H1 (cell line): ENCODE results near the gene GHRH. TPM values are rescaled to one million over a fixed set of nuclear protein-coding genes. Genes with fewer than 3 reads are reported as not detected.

Source experiments
- CTCF ChIA-PET: fragments of 300-600 bp; sonication (Branson Sonifier 250); formaldehyde crosslinking; loops from one replicate; lab custom pipeline; 2021; ENCODE audit not compliant: partially characterized antibody; lab: Charles Lee
- POLR2A ChIA-PET: fragments of 300-600 bp; sonication (Branson Sonifier 250); formaldehyde crosslinking; loops from one replicate; lab custom pipeline; 2021; ENCODE audit warnings: inconsistent platforms; ENCODE audit not compliant: partially characterized antibody; lab: Charles Lee
- DNase-seq, 2 experiments: peaks; one replicate each; pipeline versions ENCODE4 v3.0.0 to v3.0.0-alpha.2; 2010 to 2022; ENCODE audit warnings: low spot score in 2 of 2, low read depth in 1 of 2, mixed read lengths in 1 of 2
- FAIRE-seq: peaks from 2 replicates; lab custom pipeline; 2011; peaks lifted over from hg19 to GRCh38; lab: Jason Lieb, UNC
- H2AFZ ChIP-seq: 2 replicates; pipeline ENCODE4 v1.8.1; 2012; ENCODE audit warnings: low read length, inconsistent platforms
- H2AK5ac ChIP-seq: 2 replicates; pipeline ENCODE4 v1.6.1; 2013; ENCODE audit warnings: low read depth, low read length
- H2BK120ac ChIP-seq: replicated peaks from 2 replicates; pipeline ENCODE3; 2013; ENCODE audit warnings: low read depth, low read length, inconsistent platforms
- H2BK12ac ChIP-seq: 2 replicates; pipeline ENCODE4 v1.6.1; 2013; ENCODE audit warnings: low read depth, low read length
- H2BK15ac ChIP-seq: 2 replicates; pipeline ENCODE4 v1.6.1; 2013; ENCODE audit warnings: low read length
- H2BK20ac ChIP-seq: 2 replicates; pipeline ENCODE4 v1.6.1; 2013; ENCODE audit warnings: low read length
- H2BK5ac ChIP-seq: 2 replicates; pipeline ENCODE4 v1.6.1; 2013; ENCODE audit warnings: low read depth, low read length
- H3K14ac ChIP-seq: 2 replicates; pipeline ENCODE4 v1.6.1; 2013; ENCODE audit warnings: inconsistent platforms; ENCODE audit not compliant: insufficient read length
- H3K18ac ChIP-seq: 2 replicates; pipeline ENCODE4 v1.6.1; 2013; ENCODE audit warnings: low read length; ENCODE audit errors: extremely low read depth
- H3K23ac ChIP-seq: 2 replicates; pipeline ENCODE4 v1.6.1; 2013; ENCODE audit warnings: inconsistent platforms; ENCODE audit not compliant: insufficient read length
- H3K23me2 ChIP-seq: 2 replicates; pipeline ENCODE4 v1.6.1; 2013; ENCODE audit warnings: low read depth, low read length
- H3K27ac ChIP-seq: 2 replicates; pipeline ENCODE4 v1.6.1; 2011; ENCODE audit warnings: low read depth, low read length, inconsistent platforms
- H3K27me3 ChIP-seq, 4 experiments: replicated peaks in 1 of 4; 1 replicate in 1 of 4; 2 replicates in 3 of 4; pipeline versions ENCODE4 v1.6.1 to v1.8.1; 2011 to 2013; ENCODE audit warnings: low read length in 3 of 4, mild to moderate bottlenecking in 3 of 4, inconsistent platforms in 2 of 4, mixed read lengths in 2 of 4, moderate library complexity in 1 of 4; ENCODE audit not compliant: control insufficient read depth in 3 of 4, insufficient read depth in 3 of 4; ENCODE audit errors: extremely low read depth in 1 of 4
- H3K36me3 ChIP-seq, 4 experiments: 2 replicates each; pipeline versions ENCODE4 v1.6.1 to v1.8.1; 2011 to 2013; ENCODE audit warnings: mild to moderate bottlenecking in 4 of 4, low read length in 3 of 4, moderate library complexity in 2 of 4, control low read depth in 1 of 4, inconsistent platforms in 1 of 4; ENCODE audit not compliant: insufficient read depth in 4 of 4, control insufficient read depth in 2 of 4
- H3K4ac ChIP-seq: replicated peaks from 2 replicates; pipeline ENCODE3; 2013; ENCODE audit warnings: low read length, low read depth, mixed read lengths, inconsistent platforms; ENCODE audit not compliant: insufficient read length
- H3K4me1 ChIP-seq, 4 experiments: replicated peaks in 1 of 4; 1 replicate in 1 of 4; 2 replicates in 3 of 4; pipeline versions ENCODE4 v1.6.1 to v1.8.1; 2011 to 2013; ENCODE audit warnings: low read length in 3 of 4, inconsistent platforms in 2 of 4, mixed read lengths in 1 of 4; ENCODE audit not compliant: insufficient read depth in 4 of 4, control insufficient read depth in 3 of 4
- H3K4me2 ChIP-seq, 2 experiments: 2 replicates each; pipeline versions ENCODE4 v1.6.1 to v1.8.1; 2011 to 2013; ENCODE audit warnings: low read depth in 2 of 2, low read length in 2 of 2, control low read depth in 1 of 2, inconsistent platforms in 1 of 2, mild to moderate bottlenecking in 1 of 2; ENCODE audit not compliant: insufficient read depth in 1 of 2
- H3K4me3 ChIP-seq, 4 experiments: fragments of 200-600, 300-600 bp in 1 of 4; sonication (generic), shearing (Covaris generic), sonication (Bioruptor Twin) in 1 of 4; 2 replicates each; pipeline versions ENCODE4 v1.5.1 to v1.8.1; 2011 to 2016; ENCODE audit warnings: low read length in 4 of 4, low read depth in 3 of 4, control low read depth in 2 of 4, inconsistent platforms in 2 of 4, mild to moderate bottlenecking in 2 of 4, mixed read lengths in 1 of 4, moderate library complexity in 1 of 4; ENCODE audit not compliant: insufficient read depth in 2 of 4; ENCODE audit errors: extremely low read depth in 1 of 4
- H3K56ac ChIP-seq: replicated peaks from 2 replicates; pipeline ENCODE3; 2013; ENCODE audit warnings: low read depth, mild to moderate bottlenecking, mixed read lengths, low read length, inconsistent platforms; ENCODE audit not compliant: insufficient read length
- H3K79me1 ChIP-seq: 2 replicates; pipeline ENCODE4 v1.6.1; 2013; ENCODE audit warnings: low read depth, low read length, control low read depth
- H3K79me2 ChIP-seq, 2 experiments: 2 replicates each; pipeline versions ENCODE4 v1.6.1 to v1.8.1; 2012 to 2013; ENCODE audit warnings: low read length in 2 of 2, mild to moderate bottlenecking in 2 of 2, inconsistent platforms in 1 of 2; ENCODE audit not compliant: insufficient read depth in 2 of 2, control insufficient read depth in 1 of 2
- H3K9ac ChIP-seq, 4 experiments: replicated peaks in 1 of 4; 1 replicate in 1 of 4; 2 replicates in 3 of 4; pipeline versions ENCODE4 v1.6.1 to v1.8.1; 2011 to 2013; ENCODE audit warnings: low read depth in 3 of 4, low read length in 3 of 4, control low read depth in 2 of 4, mild to moderate bottlenecking in 2 of 4, moderate library complexity in 2 of 4, inconsistent platforms in 1 of 4; ENCODE audit errors: extremely low read depth in 1 of 4
- H3K9me3 ChIP-seq, 2 experiments: 2 replicates each; pipeline versions ENCODE4 v1.6.1 to v1.8.1; 2012 to 2013; ENCODE audit warnings: mild to moderate bottlenecking in 2 of 2, moderate library complexity in 2 of 2, control low read depth in 1 of 2, inconsistent platforms in 1 of 2, low read depth in 1 of 2, low read length in 1 of 2, mixed read lengths in 1 of 2; ENCODE audit not compliant: insufficient read depth in 2 of 2
- H4K20me1 ChIP-seq, 2 experiments: replicated peaks in 1 of 2; 2 replicates each; pipeline versions ENCODE3 to v1.8.1; 2011 to 2013; ENCODE audit warnings: inconsistent platforms in 2 of 2, low read length in 2 of 2, mild to moderate bottlenecking in 1 of 2; ENCODE audit not compliant: insufficient read depth in 2 of 2, control insufficient read depth in 1 of 2
- H4K5ac ChIP-seq: 2 replicates; pipeline ENCODE4 v1.6.1; 2013; ENCODE audit warnings: low read length, low read depth, mixed read lengths, inconsistent platforms; ENCODE audit not compliant: insufficient read length
- H4K8ac ChIP-seq: 2 replicates; pipeline ENCODE4 v1.8.0; 2013; ENCODE audit warnings: mild to moderate bottlenecking, moderate library complexity, low read length, inconsistent platforms; ENCODE audit not compliant: insufficient read depth; ENCODE audit errors: extremely low read depth
- H4K91ac ChIP-seq: replicated peaks from 2 replicates; pipeline ENCODE3; 2013; ENCODE audit warnings: low read length, mixed read lengths, inconsistent platforms; ENCODE audit not compliant: insufficient read length
- ASH2L ChIP-seq: fragments of 200-600, 300-600 bp; sonication (generic); IDR thresholded peaks from one replicate; pipeline ENCODE4 v1.7.1; 2017; ENCODE audit warnings: low read length
- CHD2 ChIP-seq: IDR thresholded peaks from 2 replicates; pipeline ENCODE4 v1.6.1; 2012; ENCODE audit warnings: low read length, improper control_type of control experiment
- FOSL1 ChIP-seq: IDR thresholded peaks from 2 replicates; pipeline ENCODE4 v1.6.1; 2011; ENCODE audit warnings: mild to moderate bottlenecking, low read depth, low read length, moderate library complexity; ENCODE audit not compliant: insufficient read depth
- KDM1A ChIP-seq: fragments of 200-600, 300-600 bp; sonication (generic); IDR thresholded peaks from 2 replicates; pipeline ENCODE4 v1.7.1; 2016; ENCODE audit warnings: mild to moderate bottlenecking, low read length, borderline replicate concordance
- POLR2AphosphoS5 ChIP-seq: IDR thresholded peaks from 2 replicates; pipeline ENCODE4 v1.6.1; 2011; ENCODE audit warnings: low read depth, low read length
- POU5F1 ChIP-seq: IDR thresholded peaks from 2 replicates; pipeline ENCODE4 v1.6.1; 2011; ENCODE audit warnings: low read depth, mild to moderate bottlenecking, low read length, moderate library complexity
- SP4 ChIP-seq: IDR thresholded peaks from 2 replicates; pipeline ENCODE4 v1.6.1; 2012; ENCODE audit warnings: low read length, inconsistent platforms
- TCF12 ChIP-seq: IDR thresholded peaks from 2 replicates; pipeline ENCODE4 v1.6.1; 2011; ENCODE audit warnings: low read depth, mild to moderate bottlenecking, low read length
- YY1 ChIP-seq: IDR thresholded peaks from 2 replicates; pipeline ENCODE4 v1.6.1; 2011; ENCODE audit warnings: low read depth, mild to moderate bottlenecking, low read length
- WGBS, 2 experiments: shearing (Covaris generic) in 1 of 2; methylation state at CpG; one replicate each; pipeline versions ENCODE4 v1.1.6 to v1.1.7; 2013 to 2015; ENCODE audit warnings: low lambda C conversion rate in 2 of 2, mixed read lengths in 2 of 2, inconsistent platforms in 1 of 2, low coverage in 1 of 2, missing lambda C conversion rate in 1 of 2; ENCODE audit not compliant: insufficient replicate concordance in 2 of 2, insufficient coverage in 1 of 2, insufficient read length in 1 of 2; ENCODE audit errors: extremely low coverage in 1 of 2, missing lambda C conversion rate in 1 of 2; 5-methylcytosine and 5-hydroxymethylcytosine counted together
- polyA plus RNA-seq, 7 experiments: library from polyadenylated mRNA; depleted of rRNA in 3 of 7; stranded (reverse) in 5 of 7; unstranded in 2 of 7; fragments of >200 nt in 5 of 7; fragments of 200-250 nt in 2 of 7; gene quantifications; 1 replicate in 5 of 7; 2 replicates in 1 of 7; 4 replicates in 1 of 7; pipeline versions ENCODE4 v1.2.1 to v1.2.3, GENCODE V29; 2011 to 2013; ENCODE audit warnings: missing spikeins in 2 of 7, mixed read lengths in 2 of 7
- total RNA-seq: library from RNA; stranded (reverse); fragmentation: NEBNext Ultra II Directional; extraction: Animal tissue kit (Norgen Biotek cat#: 25700); gene quantifications from 2 replicates; pipeline ENCODE4 v1.2.1, GENCODE V29; 2021

Gene GHRH
- total and polyA plus RNA-seq, 2 of the 8 experiments (the other 6 are each of a cell fraction or from before 2014, with no cell fraction given): not detected

DNA sequence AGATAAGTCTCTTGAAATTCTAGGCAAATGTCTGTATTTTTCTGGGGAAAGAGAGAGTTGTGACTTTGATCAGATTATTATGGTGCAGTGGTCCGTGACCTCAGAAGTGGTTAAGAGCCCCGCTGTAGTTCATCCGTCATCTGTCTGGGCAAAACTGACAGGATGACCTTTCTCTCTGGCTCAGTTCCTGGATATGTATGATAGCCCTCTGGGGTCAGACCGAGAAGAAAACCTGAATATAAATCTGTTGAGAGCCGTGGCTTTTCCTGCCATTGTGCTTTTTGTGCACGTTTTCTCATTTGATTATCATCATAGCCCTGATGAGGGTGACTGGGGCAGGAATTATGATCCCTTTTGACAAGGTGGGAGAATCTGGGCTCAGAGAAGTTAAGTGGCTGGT, 26.5 kb downstream of the GHRH start:
- H3K36me3 ChIP-seq: peaks cover 50 to 96% (median 84%) of the 10 kb centered on the region in 4 experiments
- no peak overlapping the region for H3K56ac ChIP-seq
- no peak overlapping the region for H4K5ac ChIP-seq
- H3K14ac ChIP-seq: no peak overlapping the region
- H3K4me2 ChIP-seq: no peak overlapping the region
- no peak for TF ChIP-seq SP4
- no peak for TF ChIP-seq ASH2L
- TF ChIP-seq POLR2AphosphoS5: no peak
- no peak for TF ChIP-seq KDM1A
- TF ChIP-seq POU5F1: no peak
- TF ChIP-seq FOSL1: no peak
- TF ChIP-seq CHD2: no peak
- TF ChIP-seq YY1: no peak
- TF ChIP-seq TCF12: no peak
- TF ChIP-seq, all 59 proteins: peak for 0
- H3K9ac ChIP-seq: no peak overlapping the region
- H2BK20ac ChIP-seq: no peak overlapping the region
- FAIRE-seq (no peak), DNase-seq (no peak)
- H4K8ac ChIP-seq: no peak overlapping the region
- H2BK5ac ChIP-seq: no peak overlapping the region
- no peak overlapping the region for H2BK12ac ChIP-seq
- no peaks in the 10 kb centered on the region for H3K79me2 ChIP-seq
- H3K27me3 ChIP-seq: no peaks in the 10 kb centered on the region
- H3K18ac ChIP-seq: no peak overlapping the region
- no peak overlapping the region for H2BK120ac ChIP-seq
- H3K4ac ChIP-seq: no peak overlapping the region
- H2BK15ac ChIP-seq: no peak overlapping the region
- H2AFZ ChIP-seq: no peak overlapping the region
- H3K4me3 ChIP-seq: no peak overlapping the region
- no peak overlapping the region for H2AK5ac ChIP-seq
- H3K79me1 ChIP-seq: no peaks in the 10 kb centered on the region
- WGBS, 2 experiments: 92% methylated on average over 6 of the region's 6 CpGs; no CpG with 5 or more reads in 1 of the 2 experiments
- H4K20me1 ChIP-seq: no peaks in the 10 kb centered on the region
- peaks cover 4 to 6% (median 5%) of the 10 kb centered on the region in 4 experiments; a peak in 5 of 7 replicates for H3K4me1 ChIP-seq
- H4K91ac ChIP-seq: no peak overlapping the region
- no peaks in the 10 kb centered on the region for H3K23me2 ChIP-seq
- ChIA-PET POLR2A (no interaction called here), CTCF (interaction anchor here (0.7 to 4.3 kb wide), 5 partner anchors 9 to 43 kb away, joined by 3 to 20 read pairs (median 6); no protein-coding TSS in a partner anchor)
- no peak overlapping the region for H3K27ac ChIP-seq
- no peak overlapping the region for H3K23ac ChIP-seq
- H3K9me3 ChIP-seq: no peaks in the 10 kb centered on the region
